ENCODE results near the gene ABCA3.

ABCA3 gene

GRCh38 chr16:2343211-2343610, 2.7 kb upstream of the ABCA3 start:
- DNase-seq (ENCODE audit: low read depth) = no peak
- H3K4me3 ChIP-seq (ENCODE audit: low read depth, low read length) = no peak overlapping the region
- no peak for TF ChIP-seq CTCF (IDR thresholded peaks at IDR 0.05; ENCODE audit: low read depth, low read length)
- TF ChIP-seq MAX (IDR thresholded peaks at IDR 0.05; ENCODE audit: low read depth, low read length) = no peak
- TF ChIP-seq POLR2A (IDR thresholded peaks at IDR 0.05; ENCODE audit: extremely low read depth, insufficient read length) = no peak
- TF ChIP-seq MYC (IDR thresholded peaks at IDR 0.05; ENCODE audit: low read depth, low read length) = no peak

- no peak overlapping the region for H3K4me3 ChIP-seq (ENCODE audit: low read depth, low read length)
- DNase-seq (ENCODE audit: low read depth) = no peak
- TF ChIP-seq CTCF (IDR thresholded peaks at IDR 0.05; ENCODE audit: low read depth, low read length) = no peak
- TF ChIP-seq MAX (IDR thresholded peaks at IDR 0.05; ENCODE audit: low read depth, low read length) = no peak
- TF ChIP-seq POLR2A (IDR thresholded peaks at IDR 0.05; ENCODE audit: extremely low read depth, insufficient read length) = no peak
- no peak for TF ChIP-seq MYC (IDR thresholded peaks at IDR 0.05; ENCODE audit: low read depth, low read length)
These were observed 1.2 kb upstream of the ABCA3 start for GRCh38 chr16:2341456-2342447.

GRCh38 chr16:2339521-2340484, 725 bp downstream of the ABCA3 start:
- H3K4me3 ChIP-seq (ENCODE audit: low read depth, low read length) = peak overlapping the region; percentile 46
- DNase-seq (ENCODE audit: low read depth) = peak; percentile 59
- TF ChIP-seq CTCF (IDR thresholded peaks at IDR 0.05; ENCODE audit: low read depth, low read length) (peak; percentile 7), MAX (IDR thresholded peaks at IDR 0.05; ENCODE audit: low read depth, low read length) (no peak), POLR2A (IDR thresholded peaks at IDR 0.05; ENCODE audit: extremely low read depth, insufficient read length) (no peak)

GRCh38 chr16:2337431-2338296, 2.9 kb downstream of the ABCA3 start:
- no peak for TF ChIP-seq MYC (IDR thresholded peaks at IDR 0.05; ENCODE audit: low read depth, low read length)
- TF ChIP-seq MAX (IDR thresholded peaks at IDR 0.05; ENCODE audit: low read depth, low read length) = no peak
- TF ChIP-seq CTCF (IDR thresholded peaks at IDR 0.05; ENCODE audit: low read depth, low read length) = no peak
- TF ChIP-seq POLR2A (IDR thresholded peaks at IDR 0.05; ENCODE audit: extremely low read depth, insufficient read length) = no peak
- H3K4me3 ChIP-seq (ENCODE audit: low read depth, low read length) = no peak overlapping the region
- no peak for DNase-seq (ENCODE audit: low read depth)
